HG03280 (cell line): ENCODE results near the gene COL28A1.

ENCODE experiments used
- ATAC-seq: cut with Tn5 transposase; IDR thresholded peaks from one replicate; pipeline ENCODE4 v1.9.1; 2021; ENCODE audit warnings: mild to moderate bottlenecking, moderate library complexity; ENCODE audit not compliant: unreplicated experiment

Gene COL28A1

DNA sequence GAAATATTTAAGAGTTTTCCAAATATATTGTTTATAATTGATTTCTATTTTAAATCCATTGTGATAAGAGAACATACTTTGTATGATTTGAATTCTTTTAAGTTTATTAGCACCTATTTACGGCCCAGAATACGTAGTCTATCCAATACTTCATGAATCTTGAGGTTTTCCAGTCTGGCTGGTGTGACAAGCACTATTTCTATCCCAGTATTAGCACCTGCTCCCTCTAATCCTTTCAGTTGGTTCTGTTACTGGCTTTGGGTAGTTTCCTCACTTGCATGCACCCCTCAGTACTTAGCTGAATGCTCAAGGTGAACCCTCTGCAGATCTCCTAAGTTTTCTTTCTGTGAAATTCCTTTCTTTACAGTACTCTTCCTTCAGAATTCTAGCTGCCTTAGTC lies 186.5 kb downstream of the COL28A1 start:
- no peak for ATAC-seq

DNA sequence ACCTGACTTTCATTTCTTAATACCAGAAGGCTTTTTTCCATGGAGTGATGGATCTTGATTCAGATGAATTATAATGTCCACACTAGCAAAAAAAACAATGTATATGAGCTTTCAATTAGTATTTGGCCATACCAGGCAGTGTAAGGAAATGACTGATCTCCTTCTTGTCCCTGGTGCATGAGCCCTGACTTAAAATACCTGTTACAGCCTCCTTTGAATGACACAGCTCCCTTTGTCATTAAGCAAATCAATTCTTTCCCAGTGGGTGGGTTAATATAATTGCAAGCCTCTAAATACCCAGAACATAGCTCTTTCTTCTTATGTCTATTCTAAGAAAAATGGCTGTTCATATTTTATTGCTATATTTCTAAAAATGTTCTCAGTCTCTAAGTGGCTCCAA lies 188.6 kb downstream of the COL28A1 start:
- ATAC-seq = no peak

DNA sequence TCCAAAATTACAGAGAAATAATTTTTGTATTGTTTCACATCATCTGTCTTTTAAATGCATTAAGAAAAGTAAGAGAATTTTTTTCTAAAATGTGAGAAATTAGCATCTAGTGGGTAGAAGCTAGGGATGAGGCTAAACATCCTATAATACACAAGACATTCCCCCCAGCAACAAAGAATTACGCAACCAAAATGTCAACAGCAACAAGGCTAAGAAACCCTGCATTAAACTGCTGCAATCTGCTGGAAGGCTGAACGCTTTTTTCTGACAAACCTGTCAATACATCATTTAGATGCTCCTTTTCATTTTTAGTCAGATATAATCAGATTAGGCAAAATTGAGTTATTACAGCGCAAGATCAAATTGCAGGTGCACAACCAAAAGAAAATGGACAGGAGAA lies 191.1 kb downstream of the COL28A1 start:
- ATAC-seq = no peak

DNA sequence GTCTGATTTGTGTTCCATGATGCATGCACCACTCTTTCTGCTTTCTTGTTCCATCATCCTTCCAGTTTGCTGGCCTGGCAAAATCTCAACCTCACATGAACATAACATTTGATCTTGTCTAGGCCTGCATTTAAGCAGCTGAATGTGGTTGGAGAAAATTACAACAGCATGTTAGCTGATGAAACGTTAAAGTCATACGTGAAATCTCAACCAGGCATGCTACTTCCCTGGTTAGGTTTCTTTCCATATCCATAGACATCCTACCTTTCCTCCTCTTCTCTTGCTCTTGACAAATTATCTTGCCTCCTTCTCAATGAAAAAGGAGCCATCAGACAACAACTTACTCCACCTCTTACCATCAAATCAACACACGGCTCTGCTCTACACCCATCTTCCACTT lies 199.8 kb downstream of the COL28A1 start:
- ATAC-seq = no peak

DNA sequence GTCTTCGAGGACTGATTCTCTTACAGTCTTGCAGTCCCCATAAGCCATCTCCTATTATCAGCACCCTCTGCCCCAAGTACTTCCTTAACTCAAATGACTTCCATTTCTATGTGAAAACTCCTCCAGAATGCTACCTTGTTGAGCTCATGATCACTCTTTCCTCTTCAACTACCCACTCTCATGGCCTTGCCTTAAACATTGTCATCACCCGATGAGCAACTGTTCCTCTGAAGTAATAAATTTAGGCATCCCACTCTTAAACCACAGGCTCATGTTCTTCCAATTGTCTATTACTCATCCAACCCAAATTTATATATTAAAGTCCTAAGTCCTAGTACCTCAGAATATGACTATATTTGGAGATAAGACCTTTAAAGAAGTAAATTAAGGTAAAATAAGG lies 200.5 kb downstream of the COL28A1 start:
- no peak for ATAC-seq

DNA sequence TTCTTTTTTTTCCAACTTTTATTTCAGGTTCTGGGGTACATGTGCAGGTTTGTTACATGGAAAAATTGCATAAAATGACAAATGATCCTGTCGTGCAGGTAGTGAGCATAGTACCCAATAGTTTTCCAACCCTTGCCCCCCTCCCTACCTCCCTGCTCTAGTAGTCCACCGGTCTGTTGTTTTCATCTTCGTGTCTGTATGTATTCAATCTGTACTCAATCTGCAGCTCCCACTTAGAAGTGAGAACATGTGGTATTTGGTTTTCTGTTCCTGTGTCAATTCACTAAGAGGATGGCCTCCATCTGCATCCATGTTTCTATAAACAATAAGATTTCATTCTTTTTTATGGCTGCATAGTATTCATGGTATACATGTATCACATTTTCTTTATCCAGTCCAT lies 202.1 kb downstream of the COL28A1 start:
- ATAC-seq = no peak

DNA sequence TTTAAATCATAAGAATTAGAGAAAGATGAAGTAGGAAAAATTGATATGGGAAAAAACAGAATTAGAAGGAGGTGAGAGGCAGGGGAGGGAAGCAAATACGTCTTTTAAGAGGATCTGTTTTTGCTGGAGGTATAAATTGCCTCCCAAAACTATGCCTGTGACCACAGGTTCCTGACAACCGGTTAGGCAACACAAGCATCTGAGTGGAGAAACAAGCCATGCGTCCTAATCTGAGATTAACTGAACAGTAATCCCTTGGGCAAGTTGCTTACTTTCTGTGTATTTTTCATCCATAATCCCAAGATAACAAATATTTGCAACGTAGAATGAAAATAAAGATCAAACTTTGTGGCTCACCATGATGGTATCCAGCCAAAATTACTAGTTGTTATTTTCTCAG lies 204.2 kb downstream of the COL28A1 start:
- ATAC-seq = no peak

DNA sequence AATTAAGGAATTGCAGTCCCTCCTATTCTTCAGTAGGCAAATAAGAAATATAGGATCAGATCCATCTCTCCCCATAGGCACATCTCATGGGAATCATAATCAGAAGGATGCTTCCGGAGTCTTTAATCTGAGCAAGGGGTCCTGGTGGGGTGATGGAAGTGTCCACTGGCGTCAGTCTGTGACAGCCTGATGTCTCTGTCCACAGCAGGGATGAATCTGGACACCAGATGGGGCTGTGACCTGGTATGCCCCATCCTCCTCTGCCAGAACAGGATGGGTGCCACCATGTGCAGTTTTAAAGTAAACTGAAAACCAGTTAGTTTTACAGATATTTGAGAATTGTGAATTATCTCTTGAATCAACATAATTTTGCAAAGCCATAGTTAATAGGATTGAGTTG lies 204.7 kb downstream of the COL28A1 start:
- ATAC-seq = no peak

DNA sequence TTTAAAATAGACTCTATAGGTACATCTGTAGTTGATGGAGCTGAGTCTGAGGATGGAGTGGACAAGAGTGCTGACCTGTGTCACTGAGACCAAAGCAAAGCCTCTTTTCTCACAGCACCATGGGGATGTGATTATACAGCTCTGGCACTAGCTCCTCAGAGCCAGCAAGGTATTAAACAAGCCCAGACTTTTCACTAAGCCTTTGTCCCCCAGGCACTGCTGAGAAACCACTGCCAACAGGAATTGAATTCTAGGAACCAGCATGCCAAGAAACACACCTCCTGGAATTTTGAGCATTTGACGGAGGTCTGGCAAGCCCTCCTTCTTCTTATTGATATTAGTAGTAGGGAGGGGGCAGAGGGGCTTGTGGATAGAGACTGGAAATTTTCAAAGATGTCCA lies 206.3 kb downstream of the COL28A1 start:
- ATAC-seq = no peak

DNA sequence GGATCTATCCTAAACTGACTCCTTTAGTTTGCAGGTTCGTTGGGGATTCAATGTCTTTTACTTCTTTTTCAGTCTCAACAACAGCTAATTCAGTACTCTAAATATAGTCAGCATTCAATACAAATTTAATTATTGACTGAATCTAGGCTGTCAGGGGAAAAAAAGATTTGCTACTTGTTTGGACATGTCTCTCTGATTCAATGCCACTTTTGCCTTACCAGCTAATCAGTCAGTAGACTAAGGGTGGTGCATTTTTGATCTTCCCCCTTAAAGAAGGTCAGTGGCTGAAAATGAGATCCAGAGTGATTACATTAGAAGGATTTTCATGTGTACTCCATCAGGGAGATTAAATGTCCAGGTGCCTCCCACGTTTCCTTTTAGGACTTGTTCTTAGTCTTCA lies 208.2 kb downstream of the COL28A1 start:
- no peak for ATAC-seq

DNA sequence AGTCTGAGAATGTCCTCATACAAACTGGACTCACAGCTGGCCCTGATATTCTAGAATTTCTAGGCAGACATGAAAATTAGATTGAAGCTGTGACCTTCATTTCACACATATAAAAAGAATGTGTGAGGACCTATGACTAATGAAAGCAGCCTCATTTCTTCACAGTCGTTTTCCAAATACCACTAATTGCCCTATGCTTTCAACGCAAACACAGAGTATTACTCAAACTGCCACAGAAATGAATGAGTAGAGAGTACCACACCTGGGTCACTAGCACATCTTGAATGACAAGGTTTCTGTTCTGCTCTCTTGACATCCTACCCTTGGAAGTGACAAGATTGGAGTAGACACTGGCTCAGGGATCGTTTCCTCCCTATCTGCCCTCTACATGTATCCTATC lies 211.0 kb downstream of the COL28A1 start:
- no peak for ATAC-seq

DNA sequence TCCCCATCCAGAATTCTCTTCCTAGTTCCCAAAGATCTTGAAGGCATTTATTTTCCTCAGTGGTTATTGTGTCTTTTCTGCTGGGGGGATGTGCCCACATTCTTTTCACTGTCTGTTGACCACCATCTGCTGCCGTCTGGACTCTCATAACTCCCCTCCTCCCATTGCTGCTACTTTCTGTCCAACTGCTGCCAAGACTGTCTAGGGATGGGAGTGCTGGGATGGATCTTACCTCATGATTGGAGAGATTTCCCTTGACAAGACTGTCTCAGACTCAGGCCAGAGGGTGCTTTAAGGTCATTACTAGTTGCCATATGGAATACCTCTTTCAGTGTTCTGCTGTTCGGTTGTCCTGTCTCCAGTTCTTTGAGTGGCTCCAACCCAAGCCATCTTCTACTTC lies 211.8 kb downstream of the COL28A1 start:
- ATAC-seq = no peak

DNA sequence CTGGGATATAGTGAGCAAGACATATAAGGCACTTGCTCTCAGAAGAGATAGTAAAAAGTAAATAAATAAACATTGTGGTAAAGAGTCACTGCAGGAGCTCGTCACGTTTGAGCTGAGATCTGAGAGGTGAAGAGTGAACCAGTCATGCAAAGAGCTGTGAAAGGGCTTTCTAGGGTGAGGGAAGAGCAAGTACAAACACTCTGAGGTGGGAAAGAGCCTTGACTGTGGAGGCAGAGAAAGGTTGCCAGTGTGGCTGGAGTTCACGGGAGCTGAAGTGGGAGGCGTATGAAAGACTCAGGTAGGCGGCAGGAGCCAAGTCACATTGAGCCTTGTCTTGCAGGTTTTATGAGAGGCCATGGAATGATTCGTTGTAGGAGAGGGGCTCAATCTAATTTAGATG lies 212.3 kb downstream of the COL28A1 start:
- ATAC-seq = no peak

DNA sequence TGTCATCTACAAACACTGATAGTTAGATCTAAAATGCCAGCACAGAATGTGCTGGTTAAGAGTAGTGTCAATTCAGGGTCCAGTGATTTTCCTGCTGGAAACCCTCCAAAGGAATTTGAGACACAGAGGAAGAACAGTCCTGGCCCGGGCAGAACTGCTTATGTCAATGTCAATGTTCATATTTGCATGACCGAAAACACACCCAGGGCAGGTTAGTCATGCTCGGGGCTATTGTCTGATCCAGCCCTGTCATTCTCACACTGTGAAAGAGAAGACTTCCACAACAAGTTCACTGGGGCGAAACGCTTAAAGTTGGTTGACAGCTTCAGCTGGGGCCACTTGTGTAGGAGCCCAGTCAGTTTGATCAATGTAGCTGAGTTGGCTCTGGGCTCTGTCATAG lies 214.0 kb downstream of the COL28A1 start:
- peak; percentile 87 for ATAC-seq

DNA sequence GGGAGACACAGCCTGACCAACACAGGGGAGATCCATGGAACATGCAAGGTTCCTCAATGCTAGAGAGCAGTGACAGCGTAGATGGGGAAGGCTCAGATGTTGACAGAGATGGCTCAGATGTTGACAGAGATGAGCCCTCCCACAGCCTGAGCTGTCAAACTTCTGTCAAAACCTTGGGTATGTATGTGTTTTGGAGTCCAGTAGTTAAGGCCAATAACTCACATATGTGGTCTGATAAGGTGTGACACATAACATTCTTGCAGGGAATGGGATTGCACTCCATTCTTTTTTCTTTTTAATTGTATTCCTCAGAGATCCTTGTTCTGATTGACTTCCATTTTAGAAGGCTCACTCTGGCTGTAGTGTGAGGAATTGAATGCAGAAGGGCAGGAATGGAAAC lies 217.1 kb downstream of the COL28A1 start:
- no peak for ATAC-seq

DNA sequence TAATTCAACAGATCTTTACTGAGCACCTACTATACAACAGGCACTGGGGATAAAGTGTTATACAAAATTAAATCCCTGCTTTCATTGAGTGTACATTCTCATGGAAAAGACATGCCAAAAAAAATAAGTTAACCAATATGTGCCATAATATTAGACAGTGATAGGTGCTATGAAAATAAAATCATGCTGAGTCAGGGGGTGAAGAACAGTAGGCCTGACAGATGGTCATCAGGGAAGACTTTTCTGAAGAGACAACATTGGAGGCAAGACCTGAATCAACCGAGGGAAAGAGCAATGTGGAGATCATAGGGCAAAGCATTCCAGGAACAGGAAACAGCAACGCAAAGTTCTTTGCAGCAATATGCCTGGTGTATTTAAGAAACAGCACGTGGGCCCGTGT lies 217.8 kb downstream of the COL28A1 start:
- no peak for ATAC-seq

DNA sequence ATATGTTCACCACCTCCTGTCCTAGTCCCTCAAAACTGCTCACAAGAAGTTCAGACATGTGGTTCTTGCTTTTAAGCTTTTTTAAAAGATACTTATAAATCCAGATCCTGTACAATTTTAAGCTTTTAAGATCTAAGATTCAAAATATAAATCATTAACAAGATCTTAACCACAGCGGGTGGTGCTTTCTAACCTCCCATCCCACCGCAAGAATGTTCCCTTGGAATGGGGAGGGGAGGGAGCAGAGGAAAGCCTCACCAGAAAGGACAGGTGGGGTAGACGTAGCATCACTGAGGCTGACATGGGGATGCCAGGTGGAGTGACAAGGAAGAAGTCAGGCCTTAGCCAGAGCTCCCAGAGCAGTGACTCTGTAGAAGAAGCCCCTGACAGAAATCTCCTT lies 219.8 kb downstream of the COL28A1 start:
- no peak for ATAC-seq

DNA sequence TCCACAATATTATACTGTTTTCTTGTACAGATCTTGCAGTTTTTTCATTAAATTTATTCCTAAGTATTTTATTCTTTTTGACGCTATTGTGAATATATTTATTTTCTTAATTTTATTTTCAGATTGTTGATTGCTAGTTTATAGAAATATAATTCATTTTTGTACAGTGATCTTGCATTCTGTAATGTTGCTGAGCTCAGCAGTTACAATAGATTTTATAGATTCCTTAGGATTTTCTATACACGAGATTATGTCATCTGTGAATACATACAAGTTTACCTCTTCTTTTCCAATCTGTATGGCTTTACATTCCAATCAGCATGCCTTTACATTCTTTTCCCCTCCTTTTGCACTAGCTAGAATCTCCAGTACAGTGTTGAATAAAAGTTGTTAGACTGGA lies 223.3 kb downstream of the COL28A1 start:
- no peak for ATAC-seq

DNA sequence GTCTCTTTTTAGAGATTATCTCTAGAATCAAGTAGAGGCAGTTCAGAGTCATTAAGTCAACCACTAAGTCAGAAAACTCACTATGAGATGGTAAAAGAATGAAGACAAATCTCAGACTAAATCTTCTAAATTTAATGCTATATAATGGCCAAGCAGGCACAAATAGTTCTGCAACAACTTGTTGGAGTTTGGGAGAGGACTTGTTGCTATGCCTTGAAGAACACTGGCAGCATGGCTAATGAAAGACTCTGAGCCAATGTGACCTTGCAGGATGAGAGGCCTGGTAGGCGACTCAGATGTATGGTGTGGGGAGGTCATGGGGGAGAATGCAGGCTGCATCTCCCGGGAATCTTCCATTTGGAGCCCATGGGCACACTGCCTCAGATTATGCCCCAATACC lies 224.7 kb downstream of the COL28A1 start:
- ATAC-seq = no peak

DNA sequence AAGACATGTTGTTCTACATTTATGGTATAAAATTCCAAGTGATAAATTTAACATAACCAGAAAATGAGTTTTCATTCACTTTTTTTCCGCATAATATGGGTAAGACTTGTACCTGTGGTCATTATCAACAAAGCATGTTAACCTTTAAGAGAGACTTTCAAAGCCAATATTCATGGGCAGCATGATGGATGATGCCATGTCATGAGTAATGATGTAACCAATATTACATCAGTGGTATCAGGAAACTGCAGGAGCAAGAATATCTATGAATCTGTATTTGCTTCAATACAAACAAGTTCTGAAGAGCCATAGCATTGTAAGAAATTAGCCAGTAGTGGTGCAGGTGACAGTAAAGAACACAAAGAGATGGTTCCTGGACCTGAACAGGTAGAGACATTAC lies 226.5 kb downstream of the COL28A1 start:
- no peak for ATAC-seq
